Smooth muscle cell (in vitro differentiated cells): ENCODE measurements around the gene MRPL48. TPM values are rescaled to one million over a fixed set of nuclear protein-coding genes. Genes with fewer than 3 reads are reported as not detected.
A peak's percentile ranks its signal among the peaks of the same experiment; 100 is the strongest.

Source experiments
- DNase-seq: peaks from one replicate; lab custom pipeline; 2025; ENCODE audit not compliant: unreplicated experiment; lab: John Stamatoyannopoulos, UW
- H2AFZ ChIP-seq: fragments of 200-600 bp; sonication (generic); 2 replicates; pipeline ENCODE4 v1.6.0; 2016; ENCODE audit warnings: antibody characterized with exemption, low read depth, mild to moderate bottlenecking
- H3F3A ChIP-seq: fragments of 200-600 bp; sonication (generic); 2 replicates; pipeline ENCODE4 v1.6.0; 2017; ENCODE audit warnings: antibody characterized with exemption, low read depth
- H3K27ac ChIP-seq: fragments of 200-600 bp; sonication (generic); 2 replicates; pipeline ENCODE4 v1.5.1; 2016; ENCODE audit warnings: low read depth, mild to moderate bottlenecking
- H3K27me3 ChIP-seq: fragments of 200-600 bp; sonication (generic); 2 replicates; pipeline ENCODE4 v1.6.1; 2016; ENCODE audit warnings: low read depth, mild to moderate bottlenecking
- H3K36me3 ChIP-seq: fragments of 200-600 bp; sonication (generic); 2 replicates; pipeline ENCODE4 v1.5.1; 2016; ENCODE audit warnings: low read depth
- H3K4me1 ChIP-seq: fragments of 200-600 bp; sonication (generic); 2 replicates; pipeline ENCODE4 v1.5.1; 2016; ENCODE audit warnings: low read depth
- H3K4me2 ChIP-seq: fragments of 200-600 bp; sonication (generic); 2 replicates; pipeline ENCODE4 v1.6.0; 2016; ENCODE audit warnings: mild to moderate bottlenecking
- H3K4me3 ChIP-seq: fragments of 200-600 bp; sonication (generic); 2 replicates; pipeline ENCODE4 v1.5.1; 2016; ENCODE audit warnings: mild to moderate bottlenecking
- H3K79me2 ChIP-seq: fragments of 200-600 bp; sonication (generic); 2 replicates; pipeline ENCODE4 v1.6.0; 2016; ENCODE audit warnings: low read depth, mild to moderate bottlenecking
- H3K9ac ChIP-seq: fragments of 200-600 bp; sonication (generic); 2 replicates; pipeline ENCODE4 v1.6.0; 2016; ENCODE audit warnings: low read depth
- H3K9me3 ChIP-seq: fragments of 200-600 bp; sonication (generic); replicated peaks from 2 replicates; pipeline ENCODE4 v1.5.1; 2016; ENCODE audit warnings: low read depth
- H4K20me1 ChIP-seq: fragments of 200-600 bp; sonication (generic); 2 replicates; pipeline ENCODE4 v1.6.0; 2016; ENCODE audit warnings: low read depth
- CTCF ChIP-seq: fragments of 200-600 bp; sonication (generic); IDR thresholded peaks from 2 replicates; pipeline ENCODE4 v1.5.1; 2017; ENCODE audit warnings: borderline replicate concordance, mild to moderate bottlenecking, antibody characterized with exemption; ENCODE audit not compliant: insufficient read depth, poor library complexity, severe bottlenecking
- WGBS: methylation state at CpG from one replicate; pipeline ENCODE4 v1.1.7; 2016; ENCODE audit warnings: low lambda C conversion rate; 5-methylcytosine and 5-hydroxymethylcytosine counted together
- polyA plus RNA-seq: library from polyadenylated mRNA; unstranded; fragments of >200 nt; fragmentation: Nextera tagmentation; extraction: Ambion mirVana; gene quantifications from 2 replicates; pipeline ENCODE4 v1.2.1, GENCODE V29; 2016
- total RNA-seq: library from RNA; depleted of rRNA; stranded (reverse); fragments of >200 nt; gene quantifications from 2 replicates; pipeline ENCODE4 v1.2.3, GENCODE V29; 2014

Gene MRPL48
- total and polyA plus RNA-seq, 2 experiments from 2014 or later: 26.4 to 65.3 TPM

GRCh38 chr11:73902303-73902702 lies 114.6 kb downstream of the MRPL48 start:
- Histone ChIP-seq H3K4me1 (no peaks in the 10 kb centered on the region), H3K4me3 (no peak overlapping the region), H3K27me3 (no peaks in the 10 kb centered on the region), H3K36me3 (peaks cover 4% of the 10 kb centered on the region), H3K9ac (no peak overlapping the region), H4K20me1 (no peaks in the 10 kb centered on the region), H2AFZ (no peak overlapping the region), H3K4me2 (no peak overlapping the region), H3K27ac (no peak overlapping the region), H3F3A (no peaks in the 10 kb centered on the region), H3K9me3 (no peaks in the 10 kb centered on the region), H3K79me2 (no peaks in the 10 kb centered on the region)
- no peak for TF ChIP-seq CTCF
- 100% methylated on average over 1 of the region's 1 CpG for WGBS
- DNase-seq: no peak

- H3K4me1 ChIP-seq: no peaks in the 10 kb centered on the region
- no peaks in the 10 kb centered on the region for H3K79me2 ChIP-seq
- no peak overlapping the region for H3K4me2 ChIP-seq
- WGBS: 95% methylated on average over 4 of the region's 4 CpGs
- peak; percentile 7 for TF ChIP-seq CTCF
- H3K27me3 ChIP-seq: no peaks in the 10 kb centered on the region
- no peak overlapping the region for H3K4me3 ChIP-seq
- no peaks in the 10 kb centered on the region for H3F3A ChIP-seq
- H3K9ac ChIP-seq: no peak overlapping the region
- no peaks in the 10 kb centered on the region for H3K36me3 ChIP-seq
- H3K9me3 ChIP-seq: no peaks in the 10 kb centered on the region
- no peak overlapping the region for H3K27ac ChIP-seq
- DNase-seq: no peak
- H4K20me1 ChIP-seq: no peaks in the 10 kb centered on the region
- H2AFZ ChIP-seq: no peak overlapping the region
These were observed 119.5 kb downstream of the MRPL48 start for GRCh38 chr11:73907191-73907590.

- no peak overlapping the region for H3K9ac ChIP-seq
- no peaks in the 10 kb centered on the region for H3F3A ChIP-seq
- H3K4me1 ChIP-seq: no peaks in the 10 kb centered on the region
- H3K79me2 ChIP-seq: no peaks in the 10 kb centered on the region
- no peak overlapping the region for H3K27ac ChIP-seq
- H2AFZ ChIP-seq: no peak overlapping the region
- WGBS: 100% methylated on average over 2 of the region's 2 CpGs
- DNase-seq: no peak
- H3K4me3 ChIP-seq: no peak overlapping the region
- no peaks in the 10 kb centered on the region for H4K20me1 ChIP-seq
- H3K36me3 ChIP-seq: no peaks in the 10 kb centered on the region
- H3K4me2 ChIP-seq: no peak overlapping the region
- TF ChIP-seq CTCF: no peak
- no peaks in the 10 kb centered on the region for H3K9me3 ChIP-seq
- no peaks in the 10 kb centered on the region for H3K27me3 ChIP-seq
These were observed 124.4 kb downstream of the MRPL48 start for GRCh38 chr11:73912026-73912425.

DNA sequence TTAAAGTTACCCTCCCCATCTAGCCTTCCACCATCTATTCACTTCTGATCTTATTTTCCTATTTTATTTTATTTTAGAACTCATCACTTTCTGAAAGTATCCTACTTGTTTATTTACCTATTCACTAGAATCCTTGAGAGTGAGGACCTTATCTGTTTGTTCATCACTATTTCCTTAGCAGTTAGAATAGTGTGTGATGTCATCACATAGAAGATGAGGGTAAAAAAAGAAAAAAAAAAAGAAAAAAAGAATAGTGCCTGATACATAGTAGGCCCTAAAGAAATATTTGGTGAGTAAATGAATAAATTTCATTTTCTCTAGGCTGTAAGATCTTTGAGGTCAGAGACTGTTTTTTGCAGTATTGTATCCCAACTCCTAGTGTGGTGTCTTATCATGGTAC lies 125.8 kb downstream of the MRPL48 start:
- no peak for DNase-seq
- no peaks in the 10 kb centered on the region for H3K4me1 ChIP-seq
- H3F3A ChIP-seq: no peaks in the 10 kb centered on the region
- H2AFZ ChIP-seq: no peak overlapping the region
- no peaks in the 10 kb centered on the region for H3K36me3 ChIP-seq
- no peak overlapping the region for H3K27ac ChIP-seq
- H3K9ac ChIP-seq: no peak overlapping the region
- H3K79me2 ChIP-seq: no peaks in the 10 kb centered on the region
- no peak for TF ChIP-seq CTCF
- no peak overlapping the region for H3K4me2 ChIP-seq
- H3K4me3 ChIP-seq: no peak overlapping the region
- no peaks in the 10 kb centered on the region for H4K20me1 ChIP-seq
- H3K27me3 ChIP-seq: no peaks in the 10 kb centered on the region
- H3K9me3 ChIP-seq: no peaks in the 10 kb centered on the region
